GM18868 (cell line): Measurements from ENCODE around the gene NUDT2.
"Not testable (repeated sequence)": the region's sequence is repeated elsewhere in the genome, so short reads cannot be mapped to it uniquely, and the experiment has no call there.

ENCODE experiments used
- ATAC-seq: cut with Tn5 transposase; IDR thresholded peaks from one replicate; pipeline ENCODE4 v1.9.1; 2021; ENCODE audit warnings: mild to moderate bottlenecking, moderate library complexity; ENCODE audit not compliant: unreplicated experiment

The NUDT2 gene

GRCh38 chr9:34328987-34329832, at the start of gene NUDT2, which contains the start of gene KIF24:
NUDT2 (plus strand) TSS chr9:34329569; CDS start chr9:34339040, 9,471 bp downstream.
KIF24 (minus strand) TSS chr9:34329268; CDS start chr9:34311346, 17,922 bp downstream.
- ATAC-seq: peak; percentile 93

- ATAC-seq: no peak
These were observed 47.3 kb upstream of the NUDT2 start for GRCh38 chr9:34282096-34282495.

GRCh38 chr9:34289159-34289558, 40.2 kb upstream of the NUDT2 start:
- ATAC-seq: no peak

DNA sequence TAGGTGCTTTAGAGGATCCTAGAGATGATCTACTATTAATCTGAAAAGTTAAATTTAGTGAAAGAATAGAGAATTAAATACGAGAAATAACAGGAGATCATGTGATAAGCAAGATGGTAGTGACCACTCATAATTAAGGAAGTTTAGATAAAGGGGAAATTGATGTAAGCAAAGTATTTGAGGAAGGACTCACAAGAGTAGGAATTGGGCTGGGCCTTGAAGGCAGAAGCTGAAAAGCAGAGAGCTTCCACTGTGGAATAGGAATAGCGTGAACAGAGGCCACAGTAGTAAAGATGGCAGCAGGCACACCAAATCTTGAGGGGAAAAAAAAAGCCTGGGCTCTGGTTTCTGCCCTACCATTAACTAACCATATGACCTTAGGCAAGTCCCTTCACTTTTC, 38.3 kb upstream of the NUDT2 start:
- no peak for ATAC-seq

- no peak for ATAC-seq
These were observed 37.9 kb upstream of the NUDT2 start for GRCh38 chr9:34291423-34291822.

GRCh38 chr9:34292552-34292951, 36.8 kb upstream of the NUDT2 start:
- no peak for ATAC-seq

DNA sequence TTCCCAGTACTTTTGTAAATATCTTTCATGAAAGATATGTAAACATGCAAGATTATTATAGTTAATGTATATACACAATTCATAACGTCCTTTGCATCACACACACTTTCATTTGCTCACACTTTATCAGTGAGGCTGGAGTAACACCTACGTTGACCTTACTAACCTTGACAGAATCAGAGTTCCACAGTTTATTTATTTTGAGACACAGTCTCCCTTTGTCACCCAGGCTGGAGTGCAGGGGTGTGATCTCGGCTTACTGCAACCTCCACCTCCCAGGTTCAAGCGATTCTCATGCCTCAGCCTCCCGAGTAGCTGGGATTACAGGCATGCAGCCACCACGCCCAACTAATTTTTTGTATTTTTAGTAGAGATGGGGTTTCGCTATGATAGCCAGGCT, 28.3 kb upstream of the NUDT2 start:
- ATAC-seq: not testable (repeated sequence)

DNA sequence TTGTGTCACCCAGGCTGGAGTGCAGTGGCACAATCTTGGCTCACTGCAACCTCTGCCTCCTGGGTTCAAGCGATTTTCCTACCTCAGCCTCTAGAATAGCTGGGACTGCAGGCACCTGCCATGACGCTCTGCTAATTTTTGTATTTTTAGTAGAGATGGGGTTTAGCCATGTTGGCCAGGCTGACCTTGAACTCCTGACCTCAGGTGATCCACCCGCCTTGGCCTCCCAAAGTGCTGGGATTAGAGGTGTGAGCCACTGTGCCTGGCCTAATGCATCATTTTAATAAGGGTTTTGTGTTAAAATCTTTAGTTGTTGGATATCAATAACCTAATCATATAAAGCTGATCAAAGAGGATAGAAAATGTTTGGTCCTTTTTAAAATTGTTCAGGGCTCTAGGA, 21.1 kb upstream of the NUDT2 start:
- not testable (repeated sequence) for ATAC-seq

DNA sequence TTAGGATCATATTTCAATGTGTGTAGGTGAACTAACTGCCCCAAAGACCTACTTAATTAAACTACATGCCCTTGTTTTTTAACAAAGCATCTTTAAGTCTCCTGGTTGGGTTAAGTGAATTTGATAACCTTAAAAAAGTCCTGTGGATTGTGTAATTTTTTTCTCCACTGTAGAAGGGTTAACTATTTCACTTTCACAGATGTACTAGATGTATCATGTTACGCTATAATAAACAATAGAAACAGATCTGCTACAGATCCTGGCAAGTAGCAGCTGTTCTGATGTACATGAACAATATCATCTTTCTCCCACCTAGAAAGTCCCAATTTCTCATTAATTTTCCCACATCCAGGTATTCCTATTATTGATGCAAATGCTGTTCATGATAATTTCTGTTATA, 19.2 kb upstream of the NUDT2 start:
- no peak for ATAC-seq

DNA sequence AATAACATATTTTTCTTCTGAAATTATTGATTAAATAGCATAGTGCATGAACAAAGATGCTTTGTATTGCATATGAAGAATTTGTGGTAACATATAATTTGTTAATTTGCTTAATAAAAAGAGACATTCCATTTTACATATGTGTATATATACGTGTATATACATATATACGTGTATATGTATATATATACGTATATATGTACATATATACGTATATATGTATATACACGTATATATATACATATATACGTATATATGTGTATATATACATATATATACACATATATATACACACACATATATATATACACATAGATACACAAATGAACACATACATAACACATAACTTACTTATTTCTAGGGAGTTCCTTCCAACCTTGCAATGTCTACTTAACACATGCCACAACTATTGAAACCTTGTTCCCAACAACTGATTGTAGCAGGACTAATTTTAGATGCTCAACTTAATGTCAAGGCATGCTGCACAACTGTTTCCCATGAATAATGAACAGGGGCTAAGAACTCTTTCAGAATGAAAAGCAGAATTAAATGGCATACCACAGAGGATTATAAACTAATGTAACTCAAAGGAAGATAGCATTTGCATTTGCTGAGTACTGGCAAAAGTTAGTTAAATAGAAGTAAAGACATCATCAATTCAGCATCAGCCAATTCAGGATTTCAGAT, 17.7 kb upstream of the NUDT2 start:
- no peak for ATAC-seq

DNA sequence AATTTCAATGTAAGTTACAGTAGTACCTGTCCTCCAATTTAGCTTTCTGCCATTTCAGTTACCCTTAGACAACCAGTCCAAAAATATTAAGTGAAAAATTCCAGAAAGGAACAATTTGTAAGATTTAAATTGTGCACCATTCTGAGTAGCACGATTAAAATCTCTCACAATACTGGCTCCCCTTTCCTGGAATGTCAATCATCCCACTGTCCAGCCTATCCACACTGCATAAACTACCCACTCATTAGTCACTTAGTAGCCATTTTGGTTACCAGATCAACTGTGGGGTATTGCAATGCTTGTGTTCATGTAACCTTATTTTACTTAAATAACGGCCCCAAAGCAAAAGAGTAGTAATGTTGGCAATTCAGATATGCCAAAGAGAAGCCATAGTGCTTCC, 11.9 kb upstream of the NUDT2 start:
- ATAC-seq: no peak

DNA sequence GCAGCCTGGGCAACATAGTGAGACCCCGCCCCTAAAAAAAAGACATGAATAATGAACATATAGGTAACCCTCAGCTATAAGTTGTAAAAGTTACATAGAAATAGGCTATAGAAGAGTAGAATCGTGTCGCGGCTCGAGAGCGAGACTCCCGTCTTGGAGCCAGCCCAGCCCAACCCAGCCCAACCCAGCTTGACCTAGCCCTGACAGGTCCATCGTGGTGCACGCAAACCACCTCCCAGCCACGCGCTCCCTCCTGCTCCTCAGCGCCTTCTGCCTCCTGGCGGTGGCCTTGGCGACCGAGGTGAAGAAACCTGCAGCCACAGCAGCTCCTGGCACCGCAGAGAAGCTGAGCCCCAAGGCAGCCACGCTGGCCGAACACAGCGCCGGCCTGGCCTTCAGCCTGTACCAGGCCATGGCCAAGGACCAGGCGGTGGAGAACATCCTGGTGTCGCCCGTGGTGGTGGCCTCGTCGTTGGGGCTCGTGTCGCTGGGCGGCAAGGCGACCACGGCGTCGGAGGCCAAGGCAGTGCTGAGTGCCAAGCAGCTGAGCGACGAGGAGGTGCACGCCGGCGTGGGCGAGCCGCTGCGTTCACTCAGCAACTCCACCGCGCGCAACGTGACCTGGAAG, 11.1 kb upstream of the NUDT2 start:
- no peak for ATAC-seq

DNA sequence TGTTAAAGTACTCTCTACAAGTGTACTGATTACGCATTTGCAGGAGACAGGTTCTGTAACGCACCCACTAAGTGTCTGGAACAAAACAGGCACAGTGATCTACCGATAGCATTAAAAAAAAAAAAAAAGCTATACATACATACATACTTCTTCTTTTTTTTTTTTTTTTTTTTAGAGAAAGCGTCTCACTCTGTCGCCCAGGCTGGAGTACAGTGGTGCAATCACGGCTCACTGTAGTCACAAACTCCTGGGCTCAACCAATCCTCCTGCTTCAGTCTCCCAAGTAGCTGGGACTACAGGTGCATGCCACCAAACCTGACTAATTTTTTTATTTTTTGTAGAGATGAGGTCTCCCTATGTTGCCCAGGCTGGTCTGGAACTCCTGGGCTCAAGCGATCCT, 7.9 kb upstream of the NUDT2 start:
- no peak for ATAC-seq

DNA sequence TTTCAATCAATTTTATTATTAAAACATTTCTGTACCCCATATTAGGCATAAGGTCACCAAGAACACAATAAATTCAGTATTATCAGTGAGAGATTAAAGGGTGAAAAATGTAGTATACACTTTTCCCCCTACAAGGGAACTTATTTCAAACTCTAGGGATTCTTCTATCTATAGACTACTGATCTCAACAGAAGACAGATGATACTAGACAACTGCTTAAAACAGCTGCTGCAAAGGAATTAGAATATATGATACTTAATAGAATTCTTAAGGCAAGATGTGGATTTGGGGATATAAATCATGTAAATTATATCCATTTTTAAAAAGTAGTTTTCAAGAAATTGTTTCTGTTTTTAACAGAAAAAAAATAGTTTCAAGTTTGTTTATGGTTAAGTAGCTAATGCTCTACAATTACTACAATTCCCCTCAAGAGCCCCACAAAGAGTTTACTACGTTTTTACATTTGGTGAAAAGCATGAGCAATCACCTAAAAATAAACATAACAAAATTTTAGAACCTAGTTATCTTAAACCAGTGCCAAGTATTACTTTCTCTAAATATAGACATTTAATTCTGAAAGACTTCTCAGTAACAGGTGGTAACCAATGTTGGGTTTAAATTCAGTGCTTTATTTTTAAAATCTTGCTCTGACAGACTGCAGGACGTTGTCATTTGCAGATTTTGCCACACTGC, 6.3 kb upstream of the NUDT2 start:
- no peak for ATAC-seq

DNA sequence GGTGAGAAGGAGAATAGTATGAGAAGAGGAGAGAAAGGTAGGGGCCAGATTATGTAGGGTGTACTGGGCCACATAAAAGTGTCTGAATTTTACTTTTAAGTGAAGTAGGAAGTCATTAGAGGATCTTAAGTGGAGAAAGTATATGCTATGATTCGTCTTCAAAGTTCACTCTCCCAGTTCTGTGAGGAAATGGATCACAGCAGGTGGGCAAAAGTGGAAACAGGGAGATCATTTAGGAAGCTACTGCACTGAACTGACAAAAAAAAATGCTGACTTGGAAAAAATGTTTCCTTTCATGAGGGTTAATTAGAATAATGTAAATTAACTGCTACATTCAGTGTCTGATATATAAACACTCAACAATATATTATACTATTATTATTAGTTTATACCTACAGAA, 2.7 kb upstream of the NUDT2 start:
- no peak for ATAC-seq

GRCh38 chr9:34328500-34328986, 826 bp upstream of the NUDT2 start:
- no peak for ATAC-seq

DNA sequence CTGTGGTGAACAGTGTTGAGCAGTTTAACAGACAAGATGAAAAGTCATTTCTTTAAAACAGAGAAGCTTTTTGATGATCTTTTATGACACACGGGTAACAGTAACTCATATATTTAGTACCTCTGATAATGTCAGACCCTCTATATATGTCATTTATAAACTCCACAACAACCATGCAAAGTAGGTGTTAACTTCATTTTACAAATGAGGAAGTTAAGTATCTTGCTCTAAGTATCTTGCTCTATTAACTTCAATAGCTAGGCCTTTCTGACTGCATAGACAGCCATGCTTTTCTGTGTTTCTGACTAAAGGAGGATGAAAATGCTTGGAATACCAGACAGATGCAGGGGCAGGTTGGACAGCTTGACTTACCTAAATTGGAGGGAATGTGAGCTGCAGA, 1.8 kb downstream of the NUDT2 start:
- ATAC-seq: no peak

DNA sequence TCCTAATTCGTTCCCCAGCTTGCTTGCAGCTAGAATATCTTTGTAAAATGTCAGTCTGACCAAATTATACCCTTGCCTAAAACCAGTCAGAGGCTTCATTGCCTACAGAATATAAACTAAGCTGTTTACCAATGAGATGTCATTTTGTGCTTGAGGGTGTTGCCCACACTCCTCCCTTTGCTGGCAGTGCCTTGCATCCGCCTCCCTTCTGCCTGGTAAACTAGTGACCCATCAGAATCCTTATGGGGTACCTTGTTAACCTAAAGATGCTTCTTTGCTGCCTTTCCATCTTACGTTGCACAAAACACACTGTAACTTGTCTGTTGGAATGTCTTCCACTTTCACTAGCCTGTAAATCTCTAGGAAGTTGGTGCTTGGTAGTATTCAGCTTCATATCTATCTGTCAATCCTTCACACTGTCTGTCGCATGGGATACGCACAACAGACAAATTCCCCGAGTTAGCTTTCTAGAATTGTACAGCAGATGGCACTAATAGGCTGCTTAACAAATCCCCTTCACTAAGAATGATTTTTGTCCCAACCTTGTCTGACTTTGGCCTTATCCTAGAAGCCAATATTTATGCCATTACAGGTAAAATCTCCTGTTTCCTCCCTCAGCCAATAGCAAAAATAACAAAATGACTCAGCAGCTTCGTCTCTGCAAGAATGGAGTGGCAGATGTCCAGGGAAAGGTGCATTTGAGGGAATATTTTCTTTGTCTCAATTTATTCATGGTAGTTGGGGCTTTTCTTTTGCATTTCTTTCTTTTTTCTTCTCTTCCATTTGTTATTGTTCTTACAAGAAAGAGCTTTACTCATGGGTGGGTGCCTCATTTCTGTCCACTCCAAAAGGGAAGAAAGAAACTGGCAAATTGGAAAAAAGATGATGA, 3.0 kb downstream of the NUDT2 start:
- ATAC-seq: no peak

GRCh38 chr9:34333836-34334235, 4.5 kb downstream of the NUDT2 start:
- ATAC-seq: no peak

- no peak for ATAC-seq
These were observed 5.0 kb downstream of the NUDT2 start for GRCh38 chr9:34334337-34334824.
